ENCODE data around the gene FANCE.
A peak's percentile ranks its signal among the peaks of the same experiment; 100 is the strongest.
"Not testable (repeated sequence)": the region's sequence is repeated elsewhere in the genome, so short reads cannot be mapped to it uniquely, and the experiment has no call there.

Gene FANCE

DNA sequence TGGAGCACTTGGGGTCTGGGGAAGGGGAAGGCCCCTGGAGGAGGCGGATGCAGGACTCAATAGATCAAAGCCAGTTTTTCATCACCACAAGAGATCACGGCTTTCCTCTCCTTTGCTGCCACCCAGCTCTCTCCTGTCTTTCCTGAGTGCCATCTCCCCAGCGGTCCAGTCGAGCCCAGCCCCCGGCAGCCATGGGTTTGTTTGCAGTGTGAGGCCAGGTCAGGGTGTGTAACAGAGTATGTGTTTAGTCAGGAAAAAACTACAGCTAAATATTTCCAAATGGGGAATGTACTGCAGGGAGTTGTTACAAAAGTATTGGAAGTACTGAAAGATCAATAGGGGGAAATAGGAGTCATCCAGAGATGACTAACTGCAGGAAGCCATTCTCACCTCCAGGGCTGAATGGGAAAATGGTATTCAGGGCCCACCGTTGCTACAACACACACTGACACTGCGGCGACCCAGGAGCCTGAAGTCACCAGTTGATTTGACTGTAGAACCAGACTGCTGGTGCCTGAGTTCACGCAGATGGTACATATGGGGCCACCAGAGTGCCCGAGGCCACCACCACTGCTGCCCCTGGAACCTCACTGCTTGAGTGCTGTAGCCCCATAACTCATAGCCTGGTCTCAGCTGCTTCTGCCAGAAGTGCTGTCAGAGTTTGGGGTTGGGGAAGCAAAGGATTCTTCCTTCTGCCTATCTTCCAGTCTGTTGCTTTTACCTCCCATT is 23.6 kb upstream of the FANCE start:
- WGBS (ENCODE audit: insufficient coverage), result 97% methylated on average over 8 of the region's 10 CpGs
- H3K9me3 ChIP-seq (ENCODE audit: control extremely low read depth in 1 of 5, control insufficient read depth in 4 of 5, insufficient read depth in 2 of 5, low read depth in 1 of 5, low read length in 4 of 5), result peaks cover 1 to 31% (median 17%) of the 10 kb centered on the region in 5 experiments
- peaks cover 0 to 13% (median 10%) of the 10 kb centered on the region in 4 experiments for H3K4me1 ChIP-seq (ENCODE audit: control extremely low read depth in 1 of 4, control insufficient read depth in 4 of 4, insufficient read depth in 4 of 4, low read length in 3 of 4)
- POLR2A ChIA-PET, result no interaction called here
- H3K27me3 ChIP-seq (replicated peaks in 2 of 5; ENCODE audit: control insufficient read depth in 4 of 5, insufficient read depth in 5 of 5, low read length in 4 of 5), result no peaks in the 10 kb centered on the region
- H3K27ac ChIP-seq (ENCODE audit: insufficient read depth in 1 of 2, low read depth in 1 of 2, low read length in 2 of 2, poor library complexity in 1 of 2, severe bottlenecking in 2 of 2), result no peak overlapping the region
- H3K36me3 ChIP-seq (ENCODE audit: control insufficient read depth in 4 of 4, insufficient read depth in 4 of 4, low read length in 3 of 4), result peaks cover 0 to 6% (median 0%) of the 10 kb centered on the region in 4 experiments
- CTCF ChIA-PET, result interaction anchor here (0.7 to 1.4 kb wide), 2 partner anchors 9 to 21 kb away, joined by 3 to 5 read pairs; no protein-coding TSS in a partner anchor
- no peak for DNase-seq
- no peak overlapping the region for H3K4me3 ChIP-seq (ENCODE audit: control insufficient read depth in 1 of 7, extremely low read depth in 1 of 7, insufficient read depth in 4 of 7, low read depth in 2 of 7, low read length in 6 of 7)

DNA sequence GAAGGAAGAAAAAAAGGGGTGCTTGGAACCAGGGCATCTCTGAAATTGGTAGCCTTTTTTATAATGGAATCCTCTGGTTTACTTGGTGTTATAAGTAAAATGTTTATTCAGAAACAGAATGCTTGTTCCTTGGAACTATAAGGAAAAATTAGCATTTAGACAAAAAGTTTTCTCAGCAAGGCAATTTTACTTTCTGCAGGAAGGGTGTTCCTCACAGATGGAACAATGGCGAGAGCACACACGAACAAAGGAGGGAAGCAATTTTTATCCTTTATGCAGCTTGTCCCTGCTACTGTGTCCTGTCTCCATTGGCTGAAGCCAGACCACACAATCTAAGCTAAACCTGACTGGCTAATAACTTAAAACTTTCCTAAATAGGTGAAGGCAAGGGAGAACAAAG is 22.7 kb upstream of the FANCE start:
- CTCF ChIA-PET, result interaction anchor here (1.0 kb wide), 1 partner anchor 9 kb away, joined by 3 read pairs; no protein-coding TSS in a partner anchor
- WGBS (ENCODE audit: insufficient coverage), result 97% methylated on average over 2 of the region's 2 CpGs
- peaks cover 0 to 3% (median 0%) of the 10 kb centered on the region in 4 experiments for H3K36me3 ChIP-seq (ENCODE audit: control insufficient read depth in 4 of 4, insufficient read depth in 4 of 4, low read length in 3 of 4)
- peak in 2 of 3 donors; percentile 6 to 23 for DNase-seq
- no peak overlapping the region for H3K27ac ChIP-seq (ENCODE audit: insufficient read depth in 1 of 2, low read depth in 1 of 2, low read length in 2 of 2, poor library complexity in 1 of 2, severe bottlenecking in 2 of 2)
- H3K4me1 ChIP-seq (ENCODE audit: control extremely low read depth in 1 of 4, control insufficient read depth in 4 of 4, insufficient read depth in 4 of 4, low read length in 3 of 4), result peaks cover 0 to 13% (median 10%) of the 10 kb centered on the region in 4 experiments
- H3K27me3 ChIP-seq (replicated peaks in 2 of 5; ENCODE audit: control insufficient read depth in 4 of 5, insufficient read depth in 5 of 5, low read length in 4 of 5), result no peaks in the 10 kb centered on the region
- POLR2A ChIA-PET, result no interaction called here
- peaks cover 1 to 31% (median 17%) of the 10 kb centered on the region in 5 experiments for H3K9me3 ChIP-seq (ENCODE audit: control extremely low read depth in 1 of 5, control insufficient read depth in 4 of 5, insufficient read depth in 2 of 5, low read depth in 1 of 5, low read length in 4 of 5)
- no peak overlapping the region for H3K4me3 ChIP-seq (ENCODE audit: control insufficient read depth in 1 of 7, extremely low read depth in 1 of 7, insufficient read depth in 4 of 7, low read depth in 2 of 7, low read length in 6 of 7)

DNA sequence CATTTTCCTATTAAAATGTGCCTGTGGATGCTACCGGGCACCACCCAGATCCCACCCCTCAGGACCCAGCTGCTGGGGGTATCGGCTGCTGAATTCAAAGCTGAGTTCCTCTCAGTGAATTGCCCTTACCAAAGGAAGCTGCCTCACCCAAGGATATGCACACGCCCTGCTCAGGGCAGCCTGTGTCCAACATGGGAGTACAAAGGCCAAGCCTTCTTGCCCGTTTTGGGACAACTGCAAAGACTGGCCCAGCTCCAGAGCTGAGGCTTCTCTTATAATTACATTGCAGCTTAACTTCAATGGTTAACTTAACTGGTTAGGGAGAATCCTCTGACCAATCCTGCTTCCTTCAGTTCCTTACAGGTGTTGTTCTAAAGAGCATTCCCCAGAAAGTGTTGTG is 19.8 kb upstream of the FANCE start:
- Histone ChIP-seq H3K27ac (ENCODE audit: insufficient read depth in 1 of 2, low read depth in 1 of 2, low read length in 2 of 2, poor library complexity in 1 of 2, severe bottlenecking in 2 of 2) (no peak overlapping the region), H3K4me1 (ENCODE audit: control extremely low read depth in 1 of 4, control insufficient read depth in 4 of 4, insufficient read depth in 4 of 4, low read length in 3 of 4) (no peaks in the 10 kb centered on the region), H3K9me3 (ENCODE audit: control extremely low read depth in 1 of 5, control insufficient read depth in 4 of 5, insufficient read depth in 2 of 5, low read depth in 1 of 5, low read length in 4 of 5) (peaks cover 1 to 31% (median 17%) of the 10 kb centered on the region in 5 experiments), H3K36me3 (ENCODE audit: control insufficient read depth in 4 of 4, insufficient read depth in 4 of 4, low read length in 3 of 4) (no peaks in the 10 kb centered on the region), H3K4me3 (ENCODE audit: control insufficient read depth in 1 of 7, extremely low read depth in 1 of 7, insufficient read depth in 4 of 7, low read depth in 2 of 7, low read length in 6 of 7) (no peak overlapping the region), H3K27me3 (replicated peaks in 2 of 5; ENCODE audit: control insufficient read depth in 4 of 5, insufficient read depth in 5 of 5, low read length in 4 of 5) (peaks cover 0 to 3% (median 0%) of the 10 kb centered on the region in 5 experiments)
- 95% methylated on average over 3 of the region's 4 CpGs for WGBS (ENCODE audit: insufficient coverage)
- ChIA-PET POLR2A (no interaction called here), CTCF (interaction anchor here (0.9 to 1.7 kb wide), 3 partner anchors 16 to 19 kb away, joined by 3 to 4 read pairs (median 4); no protein-coding TSS in a partner anchor)
- no peak for DNase-seq

DNA sequence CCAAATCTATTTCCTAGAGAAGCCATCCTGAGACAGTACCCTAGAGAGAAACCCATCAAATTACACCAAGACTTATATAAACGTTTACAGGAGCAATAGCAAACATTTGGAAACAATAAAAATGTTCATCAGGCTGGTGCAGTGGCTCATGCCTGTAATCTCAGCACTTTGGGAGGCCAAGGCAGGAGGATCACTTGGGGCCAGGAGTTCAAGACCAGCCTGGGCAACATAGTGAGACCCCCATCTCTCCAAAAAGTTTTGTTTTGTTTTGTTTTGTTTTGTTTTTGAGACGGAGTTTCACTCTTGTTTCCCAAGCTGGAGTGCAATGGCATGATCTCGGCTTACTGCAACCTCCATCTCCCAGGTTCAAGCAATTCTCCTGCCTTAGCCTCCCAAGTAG is 19.4 kb upstream of the FANCE start:
- WGBS (ENCODE audit: insufficient coverage), result no CpG with 5 or more reads among the region's 3 CpGs
- H3K27ac ChIP-seq (ENCODE audit: insufficient read depth in 1 of 2, low read depth in 1 of 2, low read length in 2 of 2, poor library complexity in 1 of 2, severe bottlenecking in 2 of 2); H3K27me3 ChIP-seq (replicated peaks in 2 of 5; ENCODE audit: control insufficient read depth in 4 of 5, insufficient read depth in 5 of 5, low read length in 4 of 5); POLR2A ChIA-PET; H3K4me3 ChIP-seq (ENCODE audit: control insufficient read depth in 1 of 7, extremely low read depth in 1 of 7, insufficient read depth in 4 of 7, low read depth in 2 of 7, low read length in 6 of 7); H3K36me3 ChIP-seq (ENCODE audit: control insufficient read depth in 4 of 4, insufficient read depth in 4 of 4, low read length in 3 of 4); H3K4me1 ChIP-seq (ENCODE audit: control extremely low read depth in 1 of 4, control insufficient read depth in 4 of 4, insufficient read depth in 4 of 4, low read length in 3 of 4); DNase-seq: not testable (repeated sequence)
- CTCF ChIA-PET, result interaction anchor here (0.9 to 1.7 kb wide), 3 partner anchors 16 to 18 kb away, joined by 3 to 4 read pairs (median 4); no protein-coding TSS in a partner anchor
- peaks cover 1 to 28% (median 17%) of the 10 kb centered on the region in 5 experiments for H3K9me3 ChIP-seq (ENCODE audit: control extremely low read depth in 1 of 5, control insufficient read depth in 4 of 5, insufficient read depth in 2 of 5, low read depth in 1 of 5, low read length in 4 of 5)

DNA sequence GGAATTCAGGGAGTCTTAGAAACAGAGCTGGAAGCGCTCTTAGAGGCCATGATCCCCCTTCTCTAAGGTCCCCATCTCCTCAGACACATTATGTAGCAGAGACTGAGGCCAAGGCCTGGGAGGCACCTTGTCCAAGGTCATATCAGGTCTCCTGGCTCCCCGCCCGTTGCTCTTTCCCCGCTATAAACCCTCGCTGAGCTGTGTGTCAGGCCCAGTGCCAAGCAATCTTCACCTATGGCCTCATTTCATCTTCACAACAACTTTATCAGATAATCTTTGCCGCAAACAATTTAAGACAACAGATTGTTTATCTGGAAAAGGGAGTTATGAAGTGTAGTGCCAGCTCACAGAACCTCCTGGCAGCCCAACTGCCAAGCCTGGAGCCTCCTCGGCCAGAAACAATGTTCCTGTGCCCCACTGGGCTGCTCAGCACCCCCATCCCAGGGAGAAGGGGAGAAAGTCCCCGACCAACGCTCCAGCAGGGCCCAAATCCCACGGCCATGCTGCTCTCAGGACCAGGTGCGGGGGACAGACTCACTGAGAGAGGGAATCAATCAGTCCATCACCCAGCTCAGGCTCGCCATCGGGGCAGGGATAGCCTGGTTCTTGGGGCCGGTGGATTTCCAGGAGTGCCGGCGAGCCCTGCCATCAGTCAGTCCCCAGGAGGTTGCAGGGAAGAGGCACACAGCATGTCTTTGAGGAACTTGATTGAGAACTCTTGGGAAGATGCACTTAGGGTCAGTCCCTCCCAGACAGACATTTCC is 16.9 kb upstream of the FANCE start:
- Histone ChIP-seq H3K4me3 (ENCODE audit: control insufficient read depth in 1 of 7, extremely low read depth in 1 of 7, insufficient read depth in 4 of 7, low read depth in 2 of 7, low read length in 6 of 7) (no peak overlapping the region), H3K4me1 (ENCODE audit: control extremely low read depth in 1 of 4, control insufficient read depth in 4 of 4, insufficient read depth in 4 of 4, low read length in 3 of 4) (no peaks in the 10 kb centered on the region), H3K9me3 (ENCODE audit: control extremely low read depth in 1 of 5, control insufficient read depth in 4 of 5, insufficient read depth in 2 of 5, low read depth in 1 of 5, low read length in 4 of 5) (peaks cover 0 to 3% (median 2%) of the 10 kb centered on the region in 5 experiments), H3K36me3 (ENCODE audit: control insufficient read depth in 4 of 4, insufficient read depth in 4 of 4, low read length in 3 of 4) (no peaks in the 10 kb centered on the region), H3K27me3 (replicated peaks in 2 of 5; ENCODE audit: control insufficient read depth in 4 of 5, insufficient read depth in 5 of 5, low read length in 4 of 5) (peaks cover 0 to 3% (median 0%) of the 10 kb centered on the region in 5 experiments), H3K27ac (ENCODE audit: insufficient read depth in 1 of 2, low read depth in 1 of 2, low read length in 2 of 2, poor library complexity in 1 of 2, severe bottlenecking in 2 of 2) (no peak overlapping the region)
- WGBS (ENCODE audit: insufficient coverage), result 97% methylated on average over 10 of the region's 16 CpGs
- CTCF ChIA-PET, result interaction anchor here (0.6 to 0.8 kb wide), 2 partner anchors 13 to 31 kb away, joined by 3 read pairs; no protein-coding TSS in a partner anchor
- POLR2A ChIA-PET, result no interaction called here
- DNase-seq, result no peak

DNA sequence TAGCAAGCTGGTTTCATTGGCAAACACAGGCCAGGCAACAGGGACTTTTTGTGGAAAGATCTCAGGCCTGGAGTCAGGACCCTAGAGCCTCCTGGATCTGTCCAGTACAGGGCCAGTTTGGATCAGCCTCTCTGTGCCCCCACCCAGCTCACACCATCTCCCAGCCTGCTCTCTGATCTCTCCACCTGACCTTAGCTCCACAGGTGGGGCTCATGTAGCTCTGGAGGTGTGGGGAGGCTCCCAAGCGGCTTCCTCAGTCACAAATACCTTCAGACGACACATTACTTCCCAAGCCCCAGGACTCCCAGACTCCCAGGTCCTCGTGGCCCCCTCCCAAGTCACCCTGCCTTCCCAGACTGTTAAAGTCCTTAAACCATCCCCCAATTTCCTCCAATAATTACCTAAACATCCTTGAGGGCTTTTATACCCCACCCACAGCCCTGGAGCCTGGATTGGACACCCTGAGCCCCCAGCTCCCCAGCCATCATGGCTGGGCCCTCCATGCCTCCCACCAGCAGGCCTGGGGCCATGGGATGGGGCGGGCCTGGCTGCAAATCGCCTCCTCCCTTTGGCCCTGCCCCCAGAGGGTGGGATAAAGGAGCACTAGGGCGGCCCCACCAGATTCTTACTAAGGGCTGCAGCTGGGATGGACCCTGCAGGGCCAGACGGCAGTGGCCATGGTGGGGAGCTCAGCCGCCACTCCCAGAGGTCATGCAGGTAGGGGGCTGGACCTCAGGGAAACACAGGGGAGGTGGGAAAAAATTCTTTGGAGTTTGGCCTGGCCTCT is 15.9 kb upstream of the FANCE start:
- ChIA-PET CTCF (interaction anchor here (2.2 kb wide), 1 partner anchor 13 kb away, joined by 8 read pairs; no protein-coding TSS in a partner anchor), POLR2A (no interaction called here)
- no peaks in the 10 kb centered on the region for H3K9me3 ChIP-seq (ENCODE audit: control extremely low read depth in 1 of 5, control insufficient read depth in 4 of 5, insufficient read depth in 2 of 5, low read depth in 1 of 5, low read length in 4 of 5)
- no peak overlapping the region for H3K27ac ChIP-seq (ENCODE audit: insufficient read depth in 1 of 2, low read depth in 1 of 2, low read length in 2 of 2, poor library complexity in 1 of 2, severe bottlenecking in 2 of 2)
- no peak for DNase-seq
- H3K36me3 ChIP-seq (ENCODE audit: control insufficient read depth in 4 of 4, insufficient read depth in 4 of 4, low read length in 3 of 4), result no peaks in the 10 kb centered on the region
- no peak overlapping the region for H3K4me3 ChIP-seq (ENCODE audit: control insufficient read depth in 1 of 7, extremely low read depth in 1 of 7, insufficient read depth in 4 of 7, low read depth in 2 of 7, low read length in 6 of 7)
- 100% methylated on average over 5 of the region's 8 CpGs for WGBS (ENCODE audit: insufficient coverage)
- peaks cover 0 to 3% (median 0%) of the 10 kb centered on the region in 5 experiments for H3K27me3 ChIP-seq (replicated peaks in 2 of 5; ENCODE audit: control insufficient read depth in 4 of 5, insufficient read depth in 5 of 5, low read length in 4 of 5)
- H3K4me1 ChIP-seq (ENCODE audit: control extremely low read depth in 1 of 4, control insufficient read depth in 4 of 4, insufficient read depth in 4 of 4, low read length in 3 of 4), result no peaks in the 10 kb centered on the region
